H4 (cell line): ENCODE results near the gene ASIC2. TPM values are rescaled to one million over a fixed set of nuclear protein-coding genes. Genes with fewer than 3 reads are reported as not detected.

ENCODE experiments used
- DNase-seq: peaks from one replicate; pipeline ENCODE4 v3.0.0-alpha.2; 2015; ENCODE audit warnings: low spot score
- total RNA-seq: library from RNA; depleted of rRNA; stranded (reverse); fragments of >200 nt; shearing (Covaris generic); gene quantifications from 2 replicates; pipeline ENCODE4 v1.2.3, GENCODE V29; 2014

Gene ASIC2
- total RNA-seq, 1 experiment from 2014 or later: not detected

DNA sequence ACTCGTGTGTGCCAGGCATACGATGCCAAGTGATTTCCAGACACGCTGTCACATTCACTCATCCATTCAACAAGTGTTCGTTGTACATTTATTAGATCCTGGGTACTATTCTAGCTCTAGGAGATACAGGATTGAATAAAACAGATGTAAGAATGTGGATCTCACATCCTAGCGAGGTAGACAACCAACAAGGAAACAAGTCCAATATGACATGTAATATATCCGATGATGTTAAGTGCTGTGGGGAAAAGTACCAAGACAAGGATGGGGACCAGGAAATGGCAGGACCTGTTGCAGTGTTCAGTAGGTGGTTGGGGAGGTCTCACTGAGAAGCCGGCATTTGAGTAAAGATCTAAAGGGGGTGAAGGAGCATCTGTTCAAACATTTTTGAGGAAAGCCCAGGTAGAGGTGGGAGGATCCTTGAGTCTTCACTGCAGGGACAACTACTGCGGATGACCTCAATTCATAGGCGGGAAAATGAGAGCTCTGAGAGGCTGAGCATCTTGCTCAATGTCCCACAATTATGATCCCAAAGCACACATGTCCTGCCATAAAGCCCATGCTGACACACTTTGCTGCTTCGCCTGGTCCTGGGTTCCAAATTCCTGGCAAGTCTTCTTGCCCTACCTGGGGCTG is 129.4 kb downstream of the ASIC2 start:
- no peak for DNase-seq

DNA sequence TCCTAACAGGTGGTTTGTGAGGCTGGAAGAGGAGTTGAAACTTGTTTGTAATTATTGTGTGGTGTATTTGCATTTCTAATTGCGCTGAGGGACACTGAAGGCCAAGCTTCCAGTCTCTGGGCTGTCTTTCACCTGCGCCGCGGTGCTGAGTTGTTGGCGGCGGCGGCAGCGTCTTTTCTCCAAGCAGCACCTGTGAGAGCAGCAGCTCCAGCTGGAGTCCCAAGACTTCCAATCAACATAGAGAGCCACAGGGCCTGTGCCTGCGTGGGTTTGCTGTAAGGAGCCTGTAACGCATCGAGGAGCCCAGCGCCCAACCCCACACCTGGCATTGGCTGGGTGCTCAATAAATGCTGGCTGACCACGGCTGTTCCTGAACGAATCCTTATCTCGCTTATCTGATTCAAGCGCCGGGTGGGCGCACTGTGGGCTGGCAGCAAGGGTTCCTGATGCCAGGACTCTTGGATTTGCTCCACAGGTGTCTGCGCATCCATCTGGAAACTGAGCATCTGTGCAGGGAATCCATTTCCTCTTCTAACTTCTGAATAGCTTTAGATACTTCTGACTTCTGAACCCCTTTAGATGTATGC is 138.1 kb downstream of the ASIC2 start:
- DNase-seq: no peak

DNA sequence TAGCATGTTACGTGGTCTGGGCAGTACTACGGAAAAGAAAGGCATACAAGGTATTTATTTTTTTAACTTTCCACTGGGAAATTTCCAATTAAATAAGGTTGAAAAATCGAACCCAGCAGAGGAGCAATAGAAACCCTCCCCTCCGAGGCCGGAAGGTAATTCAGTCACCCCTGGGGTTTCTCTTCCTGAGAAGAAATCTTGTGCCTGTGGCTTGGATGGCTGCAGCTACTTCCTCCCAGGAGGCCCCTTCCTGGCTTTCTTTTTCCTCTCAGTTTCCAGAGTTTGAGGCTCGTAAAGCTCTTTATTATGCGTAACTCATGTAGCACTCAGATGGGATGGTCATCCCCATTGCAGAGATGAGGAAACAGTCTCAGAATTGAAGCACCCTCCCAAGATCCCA is 140.3 kb downstream of the ASIC2 start:
- no peak for DNase-seq

DNA sequence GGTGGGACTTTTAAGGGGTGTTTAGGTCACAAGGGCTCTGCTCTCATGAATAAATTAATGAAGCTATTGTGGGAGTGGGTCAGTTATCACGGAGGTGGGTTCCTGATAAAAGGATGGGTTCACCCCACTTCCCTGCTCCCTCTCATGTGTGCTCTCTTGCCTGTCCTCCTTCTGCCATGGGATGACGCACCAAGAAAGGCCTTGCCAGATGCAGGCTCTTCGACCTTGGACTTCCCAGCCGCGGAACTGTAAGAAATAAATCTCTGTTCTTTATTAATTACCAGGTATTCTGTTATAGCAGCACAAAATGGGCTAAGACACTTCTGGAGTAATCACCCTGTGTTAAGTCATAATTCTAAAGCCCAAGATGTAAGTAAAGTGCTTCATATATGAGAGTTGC is 141.5 kb downstream of the ASIC2 start:
- DNase-seq: no peak

DNA sequence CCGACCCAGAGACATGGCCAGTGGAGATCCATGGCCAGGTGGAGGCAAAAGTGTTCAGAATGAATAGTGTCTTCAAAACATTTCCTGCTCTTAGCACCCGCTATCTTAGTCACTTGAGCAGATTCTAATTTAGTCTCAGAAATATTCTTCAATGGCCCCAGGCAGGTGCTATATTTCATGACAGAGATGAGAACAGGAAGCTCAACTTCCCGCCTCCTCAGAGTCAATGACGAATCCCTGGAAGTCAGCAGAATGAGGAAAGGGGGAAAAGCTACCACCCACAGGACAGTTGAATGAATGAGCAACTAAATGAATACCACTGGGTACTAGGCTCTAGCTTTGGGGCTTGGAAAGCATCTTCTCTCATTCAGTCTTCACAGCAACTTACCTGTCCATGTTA is 147.2 kb downstream of the ASIC2 start:
- no peak for DNase-seq

DNA sequence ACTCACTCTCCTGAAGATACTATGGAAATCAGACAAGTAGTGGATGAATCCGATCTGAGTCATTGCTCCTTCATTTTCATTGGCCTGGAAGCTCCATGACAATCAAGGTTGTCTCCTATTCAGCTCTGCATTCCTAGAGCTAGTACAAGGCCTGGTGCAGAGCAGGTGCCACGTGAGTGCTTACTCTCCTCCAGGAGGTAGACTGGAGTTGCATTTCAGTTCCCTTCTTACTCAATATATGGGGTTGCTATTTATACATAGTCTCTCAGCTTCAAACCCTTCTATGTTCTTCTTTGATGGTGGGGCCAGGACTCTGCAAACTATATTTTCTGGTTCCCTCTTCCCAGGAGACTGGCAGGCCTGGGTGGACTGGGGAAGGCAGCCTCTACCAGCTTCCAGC is 148.3 kb downstream of the ASIC2 start:
- DNase-seq: no peak

DNA sequence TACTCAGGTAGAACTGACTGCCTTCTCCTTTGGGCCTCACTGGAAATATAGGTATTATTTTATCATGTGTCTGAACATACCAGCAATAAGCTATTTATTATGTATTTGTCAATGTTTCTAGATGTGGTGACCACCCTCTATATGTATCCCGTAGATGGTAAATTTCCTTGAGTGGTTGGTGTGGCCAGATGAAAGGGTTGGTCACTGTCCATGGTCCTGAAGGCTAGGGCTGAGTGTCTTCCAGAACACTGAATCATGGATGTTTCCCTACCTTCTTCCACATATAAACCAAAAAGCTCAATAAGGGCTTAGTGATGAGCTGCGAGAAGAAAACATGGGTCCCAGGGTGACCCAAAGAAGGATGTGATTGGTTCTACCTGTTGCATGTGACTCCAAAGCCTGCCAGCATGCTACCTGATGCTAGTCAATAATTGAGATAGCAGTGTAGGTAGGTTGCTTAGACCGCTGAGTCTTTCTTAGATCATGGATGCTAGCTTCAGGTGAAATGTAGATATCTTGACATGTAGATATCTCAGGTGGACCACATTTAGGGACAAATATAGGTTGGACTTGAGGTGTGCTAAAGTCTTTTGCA is 150.3 kb downstream of the ASIC2 start:
- no peak for DNase-seq

DNA sequence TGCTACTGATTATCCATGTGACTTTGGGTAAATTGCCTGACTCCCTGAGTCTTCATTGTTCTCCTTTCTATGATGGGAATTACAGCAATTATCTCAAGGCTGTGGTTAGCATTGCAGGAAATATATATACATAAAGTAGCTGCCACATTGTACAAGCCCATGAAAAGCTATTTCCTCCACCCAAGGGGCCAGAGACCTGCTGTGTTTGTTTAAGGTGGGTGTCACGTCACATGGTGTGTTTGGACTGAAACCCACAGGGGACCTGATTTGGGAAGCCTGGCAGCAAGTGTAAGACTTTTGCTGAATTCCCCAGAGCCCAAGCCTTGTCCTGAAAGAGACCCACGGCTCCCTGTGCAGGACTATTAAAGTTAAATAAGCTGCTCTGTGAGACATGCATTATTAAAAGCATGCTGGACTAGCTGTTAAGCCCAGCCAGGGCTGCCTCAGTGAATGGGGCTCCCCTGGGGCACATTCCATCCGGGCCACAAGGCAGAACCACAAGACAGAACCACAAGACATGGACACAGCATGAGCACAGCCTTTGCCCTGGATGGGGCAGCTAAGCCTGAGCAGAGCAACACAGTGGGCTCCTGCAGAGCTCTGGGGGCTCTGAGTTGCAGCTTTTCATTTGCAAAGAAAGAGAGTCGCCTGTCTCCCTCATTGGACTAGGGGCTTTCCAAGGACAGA is 152.5 kb downstream of the ASIC2 start:
- DNase-seq: no peak

DNA sequence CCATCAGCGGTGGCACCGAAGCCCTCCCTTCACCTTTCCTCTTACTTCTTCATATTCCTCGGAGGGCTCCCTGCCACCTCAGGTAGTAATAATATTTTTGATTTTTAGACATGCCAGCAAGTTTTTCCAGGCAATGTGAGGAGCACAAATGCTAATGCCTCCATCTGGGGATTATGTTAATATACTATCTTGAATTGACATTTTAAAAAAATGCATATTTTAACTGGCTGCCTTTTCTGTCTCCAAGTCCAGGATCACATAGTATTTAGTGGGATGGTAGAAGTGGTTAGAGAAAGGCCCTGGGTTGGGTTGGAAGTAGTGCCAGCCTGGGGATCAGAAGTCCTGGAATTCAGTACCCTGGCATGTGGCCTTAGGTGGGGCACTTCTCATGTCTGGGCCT is 154.5 kb downstream of the ASIC2 start:
- no peak for DNase-seq

DNA sequence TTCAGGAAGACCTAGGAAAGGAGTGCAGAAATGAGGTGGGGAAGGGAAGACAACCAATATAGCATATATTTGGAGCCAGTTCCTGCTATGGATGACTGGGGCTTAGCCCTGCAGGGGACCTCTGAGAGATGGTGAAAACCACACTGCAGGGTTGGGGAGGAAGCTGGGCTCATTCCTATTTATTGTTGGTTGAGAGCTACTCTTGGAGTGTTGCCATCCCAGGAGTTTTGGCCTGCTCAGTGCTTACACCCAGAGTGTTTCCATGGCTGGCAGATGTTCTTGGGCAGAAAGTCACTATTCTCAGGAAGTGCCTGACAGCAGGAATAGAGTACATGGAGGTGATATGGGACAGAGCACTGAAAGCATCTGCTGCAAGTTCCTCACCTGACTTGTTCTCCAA is 155.7 kb downstream of the ASIC2 start:
- DNase-seq: no peak

DNA sequence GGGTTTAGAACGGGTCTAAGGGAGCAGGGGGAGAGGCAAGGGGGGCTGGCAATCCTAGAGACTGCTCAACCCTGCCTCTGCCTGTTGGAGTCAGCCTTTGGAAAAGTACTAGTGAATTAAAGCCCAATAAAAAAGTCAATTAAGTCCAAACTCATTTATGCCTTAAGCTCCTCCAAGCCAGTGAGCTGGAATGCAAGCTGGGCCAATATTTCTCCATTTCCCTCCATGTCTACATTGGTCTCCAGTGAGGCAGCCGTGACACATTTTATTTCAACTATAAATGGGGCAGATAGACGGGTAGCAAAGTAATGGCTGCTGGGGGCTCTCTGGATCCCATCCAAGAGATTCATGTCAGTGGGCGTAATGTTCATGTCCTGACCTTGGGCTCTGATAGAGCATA is 157.4 kb downstream of the ASIC2 start:
- no peak for DNase-seq

DNA sequence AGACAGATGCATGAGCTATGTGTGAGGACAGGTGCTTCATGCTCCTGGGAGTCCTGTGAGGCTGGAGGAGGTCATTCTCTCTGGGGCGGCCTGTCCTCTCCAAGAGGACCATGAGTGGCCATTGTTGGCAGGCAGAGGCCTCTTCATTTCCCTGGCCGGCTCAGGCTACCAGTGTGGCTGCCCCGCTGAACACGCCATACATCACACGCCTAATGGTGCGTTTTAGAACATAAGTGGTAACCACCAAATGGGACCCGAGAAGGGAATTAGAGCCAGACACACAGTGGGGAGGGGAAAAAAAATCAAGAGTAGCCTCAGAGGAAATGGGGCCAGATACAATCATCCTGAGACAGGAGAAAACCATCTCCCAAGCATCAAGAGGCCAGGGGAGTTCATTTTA is 161.5 kb downstream of the ASIC2 start:
- DNase-seq: no peak

DNA sequence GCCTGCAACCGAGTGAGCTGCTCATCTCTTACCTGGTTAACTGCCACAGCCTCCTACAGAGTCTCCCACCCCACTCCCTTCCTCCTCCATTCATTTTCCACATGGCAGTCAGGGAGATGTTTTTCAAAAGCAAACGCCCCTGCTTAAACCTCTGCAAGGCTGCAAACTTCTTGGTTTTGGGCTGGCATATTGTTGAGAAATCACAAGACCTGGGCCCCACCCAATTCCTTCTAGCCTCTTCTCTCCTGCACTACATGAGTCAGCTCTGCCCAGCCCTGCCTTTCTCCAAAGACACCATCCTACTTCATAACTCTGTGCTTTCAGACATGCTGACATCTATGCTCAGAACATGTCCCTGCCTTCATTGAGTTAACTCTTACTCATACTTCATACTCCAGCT is 165.4 kb downstream of the ASIC2 start:
- DNase-seq: no peak

DNA sequence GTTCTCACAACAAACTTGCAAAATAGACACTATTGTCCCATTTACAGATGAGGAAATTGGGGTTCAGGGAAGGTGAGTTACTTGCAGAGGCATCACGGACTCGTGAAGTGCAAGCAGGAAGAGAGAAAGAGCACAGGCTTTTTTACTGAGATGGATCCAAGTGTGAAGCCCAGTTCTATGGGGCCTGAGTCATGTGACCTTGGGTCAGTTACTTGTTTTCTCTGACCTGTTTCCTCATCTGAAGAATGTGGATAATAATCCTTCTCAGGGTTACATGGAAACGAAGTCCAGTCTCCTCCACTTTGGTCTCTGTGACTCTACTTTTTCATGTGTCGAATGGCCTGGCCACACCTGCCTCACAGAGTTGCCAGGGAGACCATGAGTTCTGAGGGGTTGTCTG is 167.0 kb downstream of the ASIC2 start:
- no peak for DNase-seq

DNA sequence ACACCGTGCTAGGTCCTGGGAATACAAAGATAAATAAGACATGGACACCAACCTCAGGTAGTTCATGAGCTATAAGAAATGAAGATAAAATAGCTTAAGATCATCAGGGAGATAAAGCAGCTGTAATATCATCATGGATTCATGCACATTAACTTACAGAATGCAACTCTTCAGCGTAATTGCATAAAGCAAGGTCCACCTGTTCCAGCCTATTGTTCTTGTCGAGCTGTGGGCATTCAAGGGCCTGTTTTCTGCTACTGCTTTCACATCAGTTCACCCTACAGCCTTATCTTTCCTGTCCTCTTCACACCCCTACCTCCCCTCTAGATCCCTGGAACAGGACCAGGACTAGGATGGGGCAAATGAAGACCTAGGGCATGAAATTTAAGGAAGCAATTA is 167.5 kb downstream of the ASIC2 start:
- no peak for DNase-seq

DNA sequence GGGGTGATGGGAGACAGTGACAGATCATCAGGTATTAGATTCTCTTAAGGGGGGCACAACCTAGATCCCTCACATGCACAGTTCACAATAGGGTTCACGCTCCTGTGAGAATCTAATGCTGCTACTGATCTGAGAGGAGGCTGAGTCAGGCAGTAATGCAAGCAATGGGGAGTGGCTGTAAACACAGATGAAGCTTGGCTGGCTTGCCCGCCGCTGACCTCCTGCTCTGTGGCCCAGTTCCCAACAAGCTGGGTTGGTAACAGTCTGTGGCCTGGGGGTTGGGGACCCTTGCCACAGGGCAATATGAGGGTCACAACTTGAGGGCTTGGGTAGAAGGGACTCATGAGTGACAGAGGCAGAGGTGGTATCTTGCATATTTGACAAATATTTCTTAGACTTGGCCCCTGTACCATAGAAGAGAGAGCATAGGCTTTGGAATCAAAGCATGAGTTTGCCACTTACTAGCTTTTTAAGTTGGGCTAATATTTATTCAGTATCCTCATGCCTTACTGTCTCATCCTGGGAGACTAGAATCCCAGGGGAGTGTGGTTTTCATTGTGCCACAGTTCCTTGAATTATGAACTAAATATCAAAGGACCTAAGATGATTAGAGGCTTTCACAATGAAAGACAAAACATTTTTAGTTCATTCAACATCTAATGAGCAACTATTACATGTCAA is 168.1 kb downstream of the ASIC2 start:
- DNase-seq: no peak

DNA sequence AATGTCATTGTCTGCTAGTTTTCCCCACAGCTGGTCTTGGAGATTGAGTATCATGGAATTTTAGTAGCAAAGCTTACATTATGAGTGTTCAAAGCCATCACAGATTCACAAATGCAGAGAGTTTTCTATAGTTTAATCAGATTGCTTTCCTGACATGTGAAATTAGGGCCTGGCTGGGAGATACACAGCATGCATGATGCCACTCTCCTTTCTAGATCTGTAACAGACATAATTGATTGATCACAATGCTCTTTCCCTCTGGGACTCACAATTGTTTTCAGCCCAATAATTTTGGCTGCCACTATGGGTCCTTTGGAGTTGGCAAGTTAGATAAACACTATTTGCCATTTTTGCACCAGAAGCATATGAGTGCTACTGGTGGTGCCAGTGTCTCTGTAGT is 168.9 kb downstream of the ASIC2 start:
- no peak for DNase-seq

DNA sequence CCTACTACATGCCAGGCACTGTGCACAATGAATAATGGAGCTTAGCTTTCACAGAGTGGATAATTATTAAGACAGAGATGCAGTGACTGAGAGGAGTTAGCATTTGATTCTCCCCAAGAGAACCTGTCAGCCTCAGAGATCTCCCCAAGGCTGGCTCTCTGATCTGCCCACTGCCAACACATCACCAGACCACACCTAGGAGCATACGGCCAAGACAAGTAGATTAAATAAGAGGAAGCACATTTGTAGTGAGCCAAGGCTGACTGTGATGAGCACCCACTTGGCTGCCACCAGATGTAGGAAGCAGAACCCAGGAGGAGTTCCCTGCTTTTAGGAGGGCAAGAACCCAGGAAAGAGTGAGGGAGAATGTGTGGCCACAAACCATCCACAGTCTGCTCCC is 171.3 kb downstream of the ASIC2 start:
- DNase-seq: no peak

DNA sequence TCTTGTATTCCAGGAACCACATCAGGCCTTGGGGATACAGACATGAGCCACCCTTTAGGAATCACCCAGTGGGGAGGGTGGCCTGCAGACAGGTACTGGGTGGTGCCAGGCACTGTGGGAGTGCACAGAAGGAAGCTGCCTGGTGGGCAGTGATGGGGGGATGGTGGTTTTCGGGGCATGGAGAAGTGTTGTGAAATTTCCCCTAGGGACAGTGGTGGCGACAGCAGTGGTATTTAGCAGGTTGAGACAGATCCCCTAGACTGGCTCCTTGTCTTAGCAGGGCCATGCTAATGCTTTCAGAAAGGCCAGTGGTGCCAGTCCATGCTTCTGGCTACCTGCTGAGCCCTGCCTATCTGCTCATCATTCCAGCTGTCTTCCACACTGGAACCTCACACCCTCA is 171.8 kb downstream of the ASIC2 start:
- no peak for DNase-seq

DNA sequence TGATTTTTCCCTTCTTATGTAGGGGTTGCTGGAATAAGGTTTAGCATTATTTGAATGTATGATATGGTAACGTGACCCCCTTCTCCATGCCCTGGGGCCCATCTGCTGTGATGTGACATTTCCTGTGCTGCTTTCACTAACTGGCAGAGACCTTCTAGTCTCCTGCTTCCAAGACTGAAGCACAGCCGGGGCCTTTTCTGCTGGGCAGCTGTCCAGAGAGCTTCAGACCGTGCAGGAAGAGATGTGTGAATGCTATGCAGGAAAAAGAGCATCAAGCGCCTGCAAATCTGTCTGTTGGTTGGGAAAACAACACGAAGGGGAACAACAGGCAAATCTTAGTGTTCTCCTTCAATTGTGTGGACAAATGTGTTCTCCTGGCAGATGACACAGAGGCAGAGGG is 173.0 kb downstream of the ASIC2 start:
- no peak for DNase-seq

DNA sequence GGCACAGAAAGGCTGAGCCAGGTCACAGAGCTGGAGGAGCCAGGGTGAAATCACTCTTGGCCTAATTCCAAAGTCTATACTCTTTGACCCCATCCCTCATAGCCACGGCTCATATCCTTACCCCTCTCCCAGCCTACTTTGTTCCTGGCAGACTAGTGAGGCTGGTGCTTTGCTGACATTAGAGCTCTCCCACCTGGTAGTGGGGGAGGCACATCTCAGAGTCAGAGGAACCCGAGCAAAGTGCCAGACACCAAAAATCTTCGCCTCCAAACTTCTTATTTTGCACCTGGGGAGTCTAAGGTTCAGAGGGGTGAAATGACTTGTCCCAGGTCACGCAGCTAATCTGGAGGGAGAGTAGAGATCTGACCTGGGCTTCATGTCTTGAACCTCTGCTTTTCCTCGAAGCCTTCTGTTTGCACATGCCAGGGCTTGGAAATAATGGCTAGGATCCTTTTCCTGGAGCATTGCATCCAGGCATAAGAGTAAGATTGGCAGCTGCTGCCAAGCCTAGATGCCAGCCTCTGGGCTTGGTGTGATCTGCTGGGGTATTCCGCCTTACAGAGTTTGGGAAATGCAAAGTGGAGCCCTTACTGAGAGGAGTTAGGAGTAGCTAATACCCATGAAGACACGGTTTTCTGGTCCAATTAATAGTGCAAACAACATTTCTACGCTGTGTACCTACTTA is 174.6 kb downstream of the ASIC2 start:
- no peak for DNase-seq

DNA sequence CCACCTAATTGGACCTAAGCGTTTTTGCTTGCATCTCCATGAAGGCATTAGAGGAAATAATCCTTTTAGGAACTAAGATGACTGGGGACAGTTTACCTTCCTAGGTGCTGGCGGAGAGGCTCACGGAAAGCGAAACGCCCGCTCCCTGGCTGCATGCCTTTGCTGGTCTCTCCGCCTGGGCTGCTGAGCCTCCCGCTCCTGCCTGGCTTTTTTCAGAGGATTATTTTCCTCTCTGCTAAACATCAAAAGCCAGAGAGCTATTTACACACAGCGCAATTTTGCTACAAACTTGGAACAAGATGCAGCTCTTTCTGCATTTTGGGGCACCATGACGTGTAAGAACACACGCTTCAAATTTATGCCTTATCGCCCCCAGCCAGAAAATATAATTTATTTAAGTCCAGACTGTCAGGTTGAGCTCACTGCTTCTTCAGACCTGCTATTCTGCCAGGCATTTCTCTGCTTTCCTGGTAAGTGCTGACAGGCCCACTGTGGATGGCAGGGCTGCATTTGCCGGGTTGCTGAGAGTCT is 177.0 kb downstream of the ASIC2 start:
- DNase-seq: no peak
